Measurements from ENCODE around the gene CORO2B.

DNA sequence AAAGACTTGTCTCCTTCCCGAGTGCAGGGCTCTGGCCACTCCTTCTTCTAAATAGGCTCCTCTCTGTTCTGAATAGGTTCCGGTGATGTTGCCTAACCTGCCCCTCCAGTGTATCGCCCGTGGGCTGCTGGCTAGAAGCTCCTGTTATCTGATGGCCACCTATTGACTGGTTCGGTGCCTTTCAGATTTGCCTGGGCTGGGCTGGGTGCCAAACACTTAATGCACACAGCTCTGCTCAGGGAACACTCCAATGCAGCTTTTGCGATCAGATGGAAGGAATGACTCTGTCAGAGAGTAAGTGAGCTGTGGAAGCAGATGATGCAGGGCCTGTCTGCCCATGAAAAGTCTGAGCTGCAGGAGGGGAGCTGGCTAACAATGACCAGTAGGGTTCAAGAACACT, 112.9 kb downstream of the CORO2B start:
- no peak for TF ChIP-seq SUZ12 (IDR thresholded peaks at IDR 0.05; ENCODE audit: extremely low read depth, insufficient read depth, insufficient read length)
- TF ChIP-seq YY1 (IDR thresholded peaks at IDR 0.05; ENCODE audit: insufficient read depth, insufficient read length): no peak
- TF ChIP-seq ZNF274 (IDR thresholded peaks at IDR 0.05; ENCODE audit: low read depth, low read length): no peak

All from NT2/D1 (cell line).